Smooth muscle cell of the coronary artery (primary cell): Measurements from ENCODE around the gene MARCKS. TPM values are rescaled to one million over a fixed set of nuclear protein-coding genes. Genes with fewer than 3 reads are reported as not detected.

Experiments used
- total RNA-seq: library from RNA; depleted of rRNA; stranded (reverse); fragments of >200 nt; gene quantifications from 2 replicates; pipeline ENCODE4 v1.2.3, GENCODE V29; 2014; ENCODE audit warnings: low replicate concordance

Gene MARCKS
- total RNA-seq = 13.7 and 128 TPM in 2 replicates

GRCh38 chr6:113856625-113857555, at the start of gene MARCKS:
Gene MARCKS (plus strand): TSS chr6:113857345. CDS start chr6:113857746, 401 bp downstream.

Other genes starting within 250 kb of the MARCKS start
- 34.2 and 69.5 TPM in 2 replicates for gene HDAC2, start 113.8 kb downstream of the MARCKS start, total RNA-seq